A549 treated with DMSO at 1 μM for 4 hours (cell line): Measurements from ENCODE around the gene ZNF107. TPM values are rescaled to one million over a fixed set of nuclear protein-coding genes. Genes with fewer than 3 reads are reported as not detected.

Experiments used
- total RNA-seq: library from RNA; stranded (reverse); fragments of 200-300 nt; extraction: Qiagen RNA extraction; gene quantifications from 5 replicates; pipeline ENCODE4 v1.2.3, GENCODE V29; 2022; ENCODE audit warnings: low read depth

The ZNF107 gene
- total RNA-seq, result 2.3 to 4.0 TPM (median 3.0 TPM) in 5 replicates

DNA sequence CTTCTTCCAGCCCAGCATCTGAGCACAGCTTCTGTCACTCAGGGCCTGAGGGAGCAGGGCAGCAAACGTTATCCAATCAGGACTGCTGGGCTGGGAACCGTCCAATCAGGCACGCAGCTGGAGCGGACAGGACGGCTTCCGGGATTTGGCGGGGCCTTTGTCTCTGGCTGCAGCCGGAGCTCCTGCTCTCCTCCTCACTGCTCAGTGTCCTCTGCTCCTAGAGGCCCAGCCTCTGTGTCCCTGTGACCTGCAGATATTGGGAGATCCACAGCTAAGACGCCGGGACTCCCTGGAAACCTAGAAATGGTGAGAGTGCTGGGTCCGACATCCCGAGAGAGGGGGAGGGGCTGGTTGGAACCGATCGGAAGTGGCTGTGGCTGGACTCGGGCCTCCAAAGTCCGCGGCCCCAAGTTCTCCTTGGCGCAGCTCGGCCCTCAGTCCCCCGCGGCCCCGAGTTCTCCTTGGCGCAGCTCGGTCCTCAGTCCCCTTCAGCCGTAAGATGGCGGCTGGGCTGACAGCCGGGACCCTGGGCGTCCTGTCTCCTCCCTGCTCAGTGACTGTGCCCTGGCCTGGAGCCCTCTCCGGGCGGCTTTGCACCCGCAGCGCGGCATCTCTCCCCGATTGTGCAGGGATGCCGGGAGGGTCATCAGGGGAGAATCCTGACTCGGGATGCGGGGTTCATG is at the start of gene ZNF107:
ZNF107 (plus strand) TSS at position 154 of the 683 bp plus-strand sequence; CDS start at position 304, 150 bp downstream.

Other genes with a start within 250 kb of the ZNF107 start
- gene ZNF680, start 103.1 kb upstream of the ZNF107 start, total RNA-seq, result 2.5 to 3.3 TPM (median 2.9 TPM) in 5 replicates
- gene ZNF138, start 128.3 kb downstream of the ZNF107 start, total RNA-seq, result 2.9 to 3.6 TPM (median 3.2 TPM) in 5 replicates
- gene ZNF273, start 237.1 kb downstream of the ZNF107 start, total RNA-seq, result 1.9 to 3.3 TPM (median 2.7 TPM) in 5 replicates